Natural killer cell (primary cell): ENCODE results near the gene INPP5B. TPM values are rescaled to one million over a fixed set of nuclear protein-coding genes. Genes with fewer than 3 reads are reported as not detected.
A peak's percentile ranks its signal among the peaks of the same experiment; 100 is the strongest.

Experiments used
- ATAC-seq, 3 donors: fragments of 150-1000 bp in 2 of 3; fragments of 200-7000 bp in 1 of 3; cut with Tn5 transposase; 1 replicate in 1 of 3; 2 replicates in 2 of 3; pipeline ENCODE4 v1.10.0; 2021; ENCODE audit warnings: mild to moderate bottlenecking in 2 of 3, moderate library complexity in 2 of 3
- DNase-seq, 2 donors: peaks; one replicate each; pipeline versions ENCODE4 v3.0.0 to v3.0.0-alpha.2; 2013 to 2021; ENCODE audit warnings: mixed read lengths in 1 of 2
- H3K27ac ChIP-seq: one replicate; pipeline ENCODE4 v1.5.1; 2013; ENCODE audit warnings: mild to moderate bottlenecking, low read length
- H3K27me3 ChIP-seq: one replicate; pipeline ENCODE4 v1.6.1; 2013; ENCODE audit warnings: low read length; ENCODE audit not compliant: control insufficient read depth, insufficient read depth
- H3K36me3 ChIP-seq: one replicate; pipeline ENCODE4 v1.6.1; 2013; ENCODE audit warnings: low read length; ENCODE audit not compliant: control insufficient read depth, insufficient read depth
- H3K4me1 ChIP-seq: one replicate; pipeline ENCODE4 v1.6.1; 2013; ENCODE audit warnings: low read length; ENCODE audit not compliant: control insufficient read depth, insufficient read depth
- H3K4me3 ChIP-seq: one replicate; pipeline ENCODE4 v1.5.1; 2013; ENCODE audit warnings: low read length
- H3K9me3 ChIP-seq: one replicate; pipeline ENCODE4 v1.6.1; 2013; ENCODE audit warnings: low read length; ENCODE audit not compliant: control insufficient read depth, insufficient read depth
- H3K27ac Mint-ChIP-seq, 2 donors: one replicate each; pipeline ENCODE4 v1.8.0; 2022; ENCODE audit warnings: mild to moderate bottlenecking in 2 of 2, mixed read lengths in 2 of 2, moderate library complexity in 1 of 2
- H3K27me3 Mint-ChIP-seq, 2 donors: one replicate each; pipeline ENCODE4 v1.8.0; 2022; ENCODE audit warnings: low read depth in 2 of 2, mixed read lengths in 2 of 2
- H3K36me3 Mint-ChIP-seq: one replicate; pipeline ENCODE4 v1.8.0; 2022; ENCODE audit warnings: mixed read lengths
- H3K4me1 Mint-ChIP-seq, 2 donors: one replicate each; pipeline ENCODE4 v1.8.0; 2022; ENCODE audit warnings: mixed read lengths in 2 of 2
- H3K4me3 Mint-ChIP-seq: one replicate; pipeline ENCODE4 v1.8.0; 2022; ENCODE audit warnings: mild to moderate bottlenecking, moderate library complexity, mixed read lengths
- H3K9me3 Mint-ChIP-seq, 2 donors: one replicate each; pipeline ENCODE4 v1.8.0; 2022; ENCODE audit warnings: mixed read lengths in 2 of 2
- WGBS: methylation state at CpG from one replicate; pipeline ENCODE4 v1.1.7; 2013; ENCODE audit warnings: missing lambda C conversion rate; ENCODE audit not compliant: insufficient coverage; 5-methylcytosine and 5-hydroxymethylcytosine counted together
- intact Hi-C: fragments of 100-400 bp; cut with micrococcal nuclease; formaldehyde crosslinking; loops from one replicate; pipeline ENCODE4 v1.14.2; 2022
- total RNA-seq, 4 donors: library from RNA; stranded (reverse); fragments of 120-200 nt in 1 of 4; gene quantifications; one replicate each; pipeline versions ENCODE4 v1.2.3 to v1.2.4, GENCODE V29; 2013 to 2022
- TF ChIP-seq, protein P1 (sequence below): fragments of 200-600 bp; IDR thresholded peaks from one replicate; pipeline ENCODE4 v1.8.0; 2022; ENCODE audit warnings: antibody characterized with exemption

The INPP5B gene
- total RNA-seq, 3 donors from 2014 or later (not counting 1 experiment from before 2014, with no cell fraction given), result 34.0 to 66.2 (median 54.7) TPM

DNA sequence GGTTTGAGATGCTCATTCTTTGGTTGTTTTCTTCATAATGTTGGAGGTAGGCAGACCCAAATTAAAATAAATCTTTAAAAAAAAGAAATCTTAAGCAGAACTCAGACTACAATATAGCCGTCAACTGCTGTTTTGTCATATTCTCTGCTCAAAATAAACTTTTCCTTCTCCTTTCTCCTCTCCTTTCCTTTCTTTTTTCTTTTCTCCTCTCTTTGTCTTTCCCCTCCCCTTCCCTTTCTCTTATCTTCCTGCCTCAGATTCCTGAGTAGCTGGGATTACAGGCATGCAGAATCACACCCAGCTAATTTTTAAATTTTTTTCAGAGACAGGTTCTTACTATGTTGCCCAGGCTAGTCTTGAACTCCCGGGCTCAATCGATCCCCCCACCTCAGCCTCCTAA, 62.7 kb downstream of the INPP5B start:
- 93% methylated on average over 3 of the region's 3 CpGs for WGBS
- no peak overlapping the region for H3K27ac Mint-ChIP-seq
- TF ChIP-seq, protein P1, sequence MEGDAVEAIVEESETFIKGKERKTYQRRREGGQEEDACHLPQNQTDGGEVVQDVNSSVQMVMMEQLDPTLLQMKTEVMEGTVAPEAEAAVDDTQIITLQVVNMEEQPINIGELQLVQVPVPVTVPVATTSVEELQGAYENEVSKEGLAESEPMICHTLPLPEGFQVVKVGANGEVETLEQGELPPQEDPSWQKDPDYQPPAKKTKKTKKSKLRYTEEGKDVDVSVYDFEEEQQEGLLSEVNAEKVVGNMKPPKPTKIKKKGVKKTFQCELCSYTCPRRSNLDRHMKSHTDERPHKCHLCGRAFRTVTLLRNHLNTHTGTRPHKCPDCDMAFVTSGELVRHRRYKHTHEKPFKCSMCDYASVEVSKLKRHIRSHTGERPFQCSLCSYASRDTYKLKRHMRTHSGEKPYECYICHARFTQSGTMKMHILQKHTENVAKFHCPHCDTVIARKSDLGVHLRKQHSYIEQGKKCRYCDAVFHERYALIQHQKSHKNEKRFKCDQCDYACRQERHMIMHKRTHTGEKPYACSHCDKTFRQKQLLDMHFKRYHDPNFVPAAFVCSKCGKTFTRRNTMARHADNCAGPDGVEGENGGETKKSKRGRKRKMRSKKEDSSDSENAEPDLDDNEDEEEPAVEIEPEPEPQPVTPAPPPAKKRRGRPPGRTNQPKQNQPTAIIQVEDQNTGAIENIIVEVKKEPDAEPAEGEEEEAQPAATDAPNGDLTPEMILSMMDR, result no peak

DNA sequence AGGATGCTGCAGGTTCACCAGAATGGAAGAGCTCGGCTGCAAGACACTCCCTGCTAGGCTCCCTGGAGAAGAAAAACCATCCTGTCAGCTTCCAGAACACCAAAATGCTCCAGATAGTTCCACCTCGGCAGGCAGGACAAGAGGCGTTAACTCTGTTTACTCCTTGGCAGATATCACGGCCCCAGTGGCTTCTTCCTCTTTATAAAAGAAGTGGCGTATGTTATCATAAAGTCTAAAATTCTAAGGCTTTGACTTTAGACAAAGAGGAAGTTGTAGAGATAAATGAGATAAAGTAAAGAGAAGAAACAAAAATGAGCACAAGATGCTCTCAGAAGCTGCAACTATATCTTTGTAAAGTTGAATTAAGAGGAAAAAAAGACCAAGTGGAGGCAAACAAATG, 63.2 kb downstream of the INPP5B start:
- H3K27ac Mint-ChIP-seq, result peak overlapping the region in 1 of 2 donors; percentile 39
- no peaks in the 10 kb centered on the region for H3K4me1 ChIP-seq
- ATAC-seq (no peak), DNase-seq (no peak)
- H3K4me3 Mint-ChIP-seq, result no peak overlapping the region
- H3K4me3 ChIP-seq, result no peak overlapping the region
- H3K27me3 Mint-ChIP-seq, result no peaks in the 10 kb centered on the region
- no peak overlapping the region for H3K27ac ChIP-seq
- no peaks in the 10 kb centered on the region for H3K9me3 Mint-ChIP-seq
- WGBS, result 41% methylated on average over 5 of the region's 5 CpGs
- H3K9me3 ChIP-seq, result no peaks in the 10 kb centered on the region
- H3K36me3 ChIP-seq, result peaks cover 83% of the 10 kb centered on the region
- no peaks in the 10 kb centered on the region for H3K4me1 Mint-ChIP-seq
- H3K27me3 ChIP-seq, result no peaks in the 10 kb centered on the region
- H3K36me3 Mint-ChIP-seq, result peaks cover 21% of the 10 kb centered on the region
- intact Hi-C loops, result no loop called here
- TF ChIP-seq, protein P1, result no peak

More for the DNA sequence above, 62.7 kb downstream of the INPP5B start:
- Histone ChIP-seq H3K27ac (no peak overlapping the region), H3K4me3 (no peak overlapping the region), H3K27me3 (no peaks in the 10 kb centered on the region), H3K4me1 (no peaks in the 10 kb centered on the region), H3K36me3 (peaks cover 86% of the 10 kb centered on the region), H3K9me3 (no peaks in the 10 kb centered on the region)
- H3K36me3 Mint-ChIP-seq, result peaks cover 24% of the 10 kb centered on the region
- DNase-seq (no peak), ATAC-seq (no peak)
- no peaks in the 10 kb centered on the region for H3K27me3 Mint-ChIP-seq
- H3K4me3 Mint-ChIP-seq, result no peak overlapping the region
- no peaks in the 10 kb centered on the region for H3K9me3 Mint-ChIP-seq
- intact Hi-C loops, result no loop called here
- H3K4me1 Mint-ChIP-seq, result no peaks in the 10 kb centered on the region

DNA sequence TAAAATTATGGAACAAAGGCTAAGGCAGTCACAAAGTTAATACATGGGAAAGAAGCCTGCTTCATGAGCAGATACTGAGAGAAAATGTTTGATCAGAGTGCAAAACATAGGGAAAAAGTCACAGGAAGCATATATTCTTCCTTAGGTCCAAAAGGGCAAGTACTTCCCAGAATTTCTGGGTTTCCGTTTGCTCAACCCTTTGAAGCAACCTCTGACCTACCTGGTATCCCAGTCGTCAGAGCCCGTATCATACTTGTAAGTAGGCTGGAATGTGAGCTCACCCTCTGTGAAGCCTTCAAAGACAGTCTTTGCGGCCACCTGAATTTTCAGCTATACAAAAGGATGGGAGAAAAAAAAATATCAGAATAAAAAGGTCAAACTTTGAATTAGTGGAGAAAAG, 67.0 kb downstream of the INPP5B start:
- DNase-seq, result no peak
- H3K27me3 Mint-ChIP-seq, result no peaks in the 10 kb centered on the region
- no peaks in the 10 kb centered on the region for H3K27me3 ChIP-seq
- H3K27ac ChIP-seq, result no peak overlapping the region
- no peaks in the 10 kb centered on the region for H3K4me1 ChIP-seq
- intact Hi-C loops, result no loop called here
- no peaks in the 10 kb centered on the region for H3K9me3 ChIP-seq
- no peaks in the 10 kb centered on the region for H3K4me1 Mint-ChIP-seq
- no peak overlapping the region for H3K4me3 ChIP-seq
- H3K36me3 Mint-ChIP-seq, result no peaks in the 10 kb centered on the region
- H3K9me3 Mint-ChIP-seq, result no peaks in the 10 kb centered on the region
- TF ChIP-seq, protein P1, result no peak
- peaks cover 72% of the 10 kb centered on the region for H3K36me3 ChIP-seq
- 95% methylated on average over 3 of the region's 4 CpGs for WGBS
- H3K27ac Mint-ChIP-seq, result no peak overlapping the region
- ATAC-seq, result no peak
- H3K4me3 Mint-ChIP-seq, result no peak overlapping the region

DNA sequence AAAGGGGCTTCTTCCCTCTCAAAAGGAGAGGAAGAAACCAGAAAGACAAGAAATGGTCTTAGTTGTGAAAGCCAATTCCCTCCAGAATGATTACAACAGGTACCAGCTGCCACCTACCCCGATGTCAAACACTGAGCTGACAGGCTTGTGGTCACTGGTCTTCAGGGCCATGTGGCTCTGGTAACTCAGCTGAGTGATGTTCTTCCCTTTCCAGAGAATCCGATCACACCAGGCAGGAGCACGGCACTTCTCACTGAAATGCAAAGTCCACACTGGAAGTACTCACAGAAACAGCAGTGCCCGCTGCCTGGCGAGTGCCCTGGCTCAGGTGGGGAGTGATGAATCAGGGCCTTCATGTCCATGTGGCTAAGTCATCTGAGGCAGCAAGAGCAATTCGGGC, 68.8 kb downstream of the INPP5B start:
- H3K36me3 Mint-ChIP-seq, result peaks cover 5% of the 10 kb centered on the region
- Histone ChIP-seq H3K9me3 (no peaks in the 10 kb centered on the region), H3K27ac (no peak overlapping the region), H3K4me1 (no peaks in the 10 kb centered on the region), H3K36me3 (peaks cover 72% of the 10 kb centered on the region), H3K4me3 (no peak overlapping the region), H3K27me3 (no peaks in the 10 kb centered on the region)
- no peaks in the 10 kb centered on the region for H3K4me1 Mint-ChIP-seq
- DNase-seq (no peak), ATAC-seq (no peak)
- no peaks in the 10 kb centered on the region for H3K27me3 Mint-ChIP-seq
- no peak overlapping the region for H3K4me3 Mint-ChIP-seq
- WGBS, result 95% methylated on average over 6 of the region's 6 CpGs
- H3K27ac Mint-ChIP-seq, result no peak overlapping the region
- no peaks in the 10 kb centered on the region for H3K9me3 Mint-ChIP-seq
- TF ChIP-seq, protein P1, result no peak
- intact Hi-C loops, result no loop called here
